H1 (cell line): Measurements from ENCODE around the gene ZNF487. TPM values are rescaled to one million over a fixed set of nuclear protein-coding genes. Genes with fewer than 3 reads are reported as not detected.

ENCODE experiments used
- BACH1 ChIP-seq: IDR thresholded peaks from 2 replicates; pipeline ENCODE4 v1.6.1; 2012; ENCODE audit warnings: low read length, improper control_type of control experiment
- CHD1 ChIP-seq: IDR thresholded peaks from 2 replicates; pipeline ENCODE4 v1.6.1; 2012; ENCODE audit warnings: low read depth, low read length, improper control_type of control experiment
- EGR1 ChIP-seq: IDR thresholded peaks from 2 replicates; pipeline ENCODE4 v1.6.1; 2011; ENCODE audit warnings: low read depth, low read length, borderline replicate concordance
- EP300 ChIP-seq, 2 experiments: IDR thresholded peaks; 1 replicate in 1 of 2; 2 replicates in 1 of 2; pipeline ENCODE4 v1.6.1; 2011 to 2012; ENCODE audit warnings: low read depth in 2 of 2, low read length in 2 of 2, mild to moderate bottlenecking in 2 of 2, borderline replicate concordance in 1 of 2, inconsistent platforms in 1 of 2, moderate library complexity in 1 of 2
- FOSL1 ChIP-seq: IDR thresholded peaks from 2 replicates; pipeline ENCODE4 v1.6.1; 2011; ENCODE audit warnings: mild to moderate bottlenecking, low read depth, low read length, moderate library complexity; ENCODE audit not compliant: insufficient read depth
- KDM1A ChIP-seq: fragments of 200-600, 300-600 bp; sonication (generic); IDR thresholded peaks from 2 replicates; pipeline ENCODE4 v1.7.1; 2016; ENCODE audit warnings: mild to moderate bottlenecking, low read length, borderline replicate concordance
- SAP30 ChIP-seq: fragments of 300-600 bp; sonication (generic); IDR thresholded peaks from 2 replicates; pipeline ENCODE4 v1.7.1; 2012; ENCODE audit warnings: low read length, moderate library complexity, mild to moderate bottlenecking, inconsistent platforms; ENCODE audit not compliant: insufficient read depth, insufficient replicate concordance
- SUZ12 ChIP-seq: fragments of 200-600 bp; sonication (generic); IDR thresholded peaks from 2 replicates; pipeline ENCODE4 v1.6.1; 2012; ENCODE audit warnings: mild to moderate bottlenecking, inconsistent platforms, low read length, moderate library complexity, mixed read lengths
- TEAD4 ChIP-seq: IDR thresholded peaks from 2 replicates; pipeline ENCODE4 v1.6.1; 2012; ENCODE audit warnings: low read depth, low read length, inconsistent platforms, mixed read lengths
- ZNF274 ChIP-seq: IDR thresholded peaks from 2 replicates; pipeline ENCODE4 v1.7.0; 2012; ENCODE audit warnings: low read length, borderline replicate concordance; ENCODE audit errors: extremely low read depth
- polyA plus RNA-seq, 7 experiments: library from polyadenylated mRNA; depleted of rRNA in 3 of 7; stranded (reverse) in 5 of 7; unstranded in 2 of 7; fragments of >200 nt in 5 of 7; fragments of 200-250 nt in 2 of 7; gene quantifications; 1 replicate in 5 of 7; 2 replicates in 1 of 7; 4 replicates in 1 of 7; pipeline versions ENCODE4 v1.2.1 to v1.2.3, GENCODE V29; 2011 to 2013; ENCODE audit warnings: missing spikeins in 2 of 7, mixed read lengths in 2 of 7
- total RNA-seq: library from RNA; stranded (reverse); fragmentation: NEBNext Ultra II Directional; extraction: Animal tissue kit (Norgen Biotek cat#: 25700); gene quantifications from 2 replicates; pipeline ENCODE4 v1.2.1, GENCODE V29; 2021
- TF ChIP-seq, protein P1 (sequence below), 3 experiments: IDR thresholded peaks; 1 replicate in 2 of 3; 2 replicates in 1 of 3; pipeline versions ENCODE4 v1.5.1 to v1.6.1; 2011; ENCODE audit warnings: low read length in 3 of 3, mild to moderate bottlenecking in 3 of 3, inconsistent platforms in 2 of 3, low read depth in 1 of 3, moderate library complexity in 1 of 3; ENCODE audit not compliant: insufficient read depth in 1 of 3; ENCODE audit errors: control extremely low read depth in 1 of 3
- TF ChIP-seq, protein P2 (sequence below): IDR thresholded peaks from 2 replicates; pipeline ENCODE4 v1.6.1; 2011; ENCODE audit warnings: low read depth, mild to moderate bottlenecking, low read length; ENCODE audit not compliant: insufficient read depth
- TF ChIP-seq, protein P3 (sequence below): IDR thresholded peaks from 2 replicates; pipeline ENCODE4 v1.6.1; 2011; ENCODE audit warnings: low read length, improper control_type of control experiment

Gene ZNF487
- total and polyA plus RNA-seq, 2 of the 8 experiments (the other 6 are each of a cell fraction or from before 2014, with no cell fraction given) = 1.9 to 2.5 TPM

DNA sequence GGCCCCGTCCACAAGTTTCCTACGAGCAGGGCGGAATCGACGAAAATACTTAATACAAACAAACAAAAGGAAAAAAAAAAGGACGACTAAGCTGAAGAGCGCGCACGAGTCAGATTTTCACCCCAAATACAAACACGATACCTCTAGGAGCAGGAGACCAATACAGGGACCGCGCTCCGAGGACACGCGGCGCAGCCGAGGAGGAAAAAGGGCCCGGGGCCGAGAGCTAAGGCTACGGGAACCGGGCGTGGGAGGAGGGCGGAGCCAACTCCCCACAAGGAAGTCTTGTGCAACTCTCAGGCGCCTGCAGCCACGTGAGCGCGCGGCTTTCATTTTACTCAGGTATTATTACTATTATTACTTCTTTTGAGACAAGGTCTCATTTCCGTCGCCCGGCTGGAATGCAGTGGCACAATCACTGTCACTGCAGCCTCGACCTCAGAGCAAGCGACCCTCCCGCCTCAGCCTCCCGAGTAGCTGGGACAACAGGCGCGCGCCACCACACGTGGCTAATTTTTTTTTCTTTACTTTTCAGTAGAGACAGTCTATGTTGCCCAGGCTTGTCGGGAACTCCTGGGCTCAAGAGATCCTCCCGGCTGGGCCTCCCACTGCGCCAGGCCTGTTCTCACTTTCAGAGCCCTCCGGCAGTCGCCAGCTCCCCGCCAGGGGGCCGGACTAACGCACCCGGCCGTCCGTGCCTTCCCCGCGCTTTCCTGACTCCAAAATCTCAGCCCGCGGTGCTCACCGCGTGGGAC lies 29.2 kb upstream of the ZNF487 start (continued):
- no peak for TF ChIP-seq EP300 (IDR thresholded peaks at IDR 0.05; ENCODE audit: borderline replicate concordance in 1 of 2, low read depth in 2 of 2, low read length in 2 of 2)
- TF ChIP-seq, protein P1, sequence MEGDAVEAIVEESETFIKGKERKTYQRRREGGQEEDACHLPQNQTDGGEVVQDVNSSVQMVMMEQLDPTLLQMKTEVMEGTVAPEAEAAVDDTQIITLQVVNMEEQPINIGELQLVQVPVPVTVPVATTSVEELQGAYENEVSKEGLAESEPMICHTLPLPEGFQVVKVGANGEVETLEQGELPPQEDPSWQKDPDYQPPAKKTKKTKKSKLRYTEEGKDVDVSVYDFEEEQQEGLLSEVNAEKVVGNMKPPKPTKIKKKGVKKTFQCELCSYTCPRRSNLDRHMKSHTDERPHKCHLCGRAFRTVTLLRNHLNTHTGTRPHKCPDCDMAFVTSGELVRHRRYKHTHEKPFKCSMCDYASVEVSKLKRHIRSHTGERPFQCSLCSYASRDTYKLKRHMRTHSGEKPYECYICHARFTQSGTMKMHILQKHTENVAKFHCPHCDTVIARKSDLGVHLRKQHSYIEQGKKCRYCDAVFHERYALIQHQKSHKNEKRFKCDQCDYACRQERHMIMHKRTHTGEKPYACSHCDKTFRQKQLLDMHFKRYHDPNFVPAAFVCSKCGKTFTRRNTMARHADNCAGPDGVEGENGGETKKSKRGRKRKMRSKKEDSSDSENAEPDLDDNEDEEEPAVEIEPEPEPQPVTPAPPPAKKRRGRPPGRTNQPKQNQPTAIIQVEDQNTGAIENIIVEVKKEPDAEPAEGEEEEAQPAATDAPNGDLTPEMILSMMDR (IDR thresholded peaks at IDR 0.05; ENCODE audit: control extremely low read depth in 1 of 3, insufficient read depth in 1 of 3, low read depth in 1 of 3, low read length in 3 of 3) = peak in 2 of 3 experiments; percentile 8 to 19; a peak in 2 of 4 replicates
- TF ChIP-seq TEAD4 = no peak
- TF ChIP-seq SAP30 = peak; percentile 31
- TF ChIP-seq BACH1 = no peak
- no peak for TF ChIP-seq KDM1A
- TF ChIP-seq CHD1 = no peak
- TF ChIP-seq, protein P2, sequence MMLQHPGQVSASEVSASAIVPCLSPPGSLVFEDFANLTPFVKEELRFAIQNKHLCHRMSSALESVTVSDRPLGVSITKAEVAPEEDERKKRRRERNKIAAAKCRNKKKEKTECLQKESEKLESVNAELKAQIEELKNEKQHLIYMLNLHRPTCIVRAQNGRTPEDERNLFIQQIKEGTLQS = no peak
- TF ChIP-seq, protein P3, sequence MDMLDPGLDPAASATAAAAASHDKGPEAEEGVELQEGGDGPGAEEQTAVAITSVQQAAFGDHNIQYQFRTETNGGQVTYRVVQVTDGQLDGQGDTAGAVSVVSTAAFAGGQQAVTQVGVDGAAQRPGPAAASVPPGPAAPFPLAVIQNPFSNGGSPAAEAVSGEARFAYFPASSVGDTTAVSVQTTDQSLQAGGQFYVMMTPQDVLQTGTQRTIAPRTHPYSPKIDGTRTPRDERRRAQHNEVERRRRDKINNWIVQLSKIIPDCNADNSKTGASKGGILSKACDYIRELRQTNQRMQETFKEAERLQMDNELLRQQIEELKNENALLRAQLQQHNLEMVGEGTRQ = peak; percentile 21; the same call in 1 of the 2 replicates
- TF ChIP-seq ZNF274 = no peak
- TF ChIP-seq SUZ12 = no peak
- no peak for TF ChIP-seq FOSL1
- peak; percentile 82; the same call in 1 of the 2 replicates for TF ChIP-seq EGR1
